ENCODE measurements around the gene PCBP3.

PCBP3 gene

GRCh38 chr21:45898781-45899180, 255.3 kb downstream of the PCBP3 start:
- no peak for DNase-seq

- DNase-seq, result no peak
Observed at GRCh38 chr21:45899317-45900033, 255.9 kb downstream of the PCBP3 start.

- DNase-seq, result no peak
Observed at GRCh38 chr21:45900034-45900868, 256.7 kb downstream of the PCBP3 start.

GRCh38 chr21:45901061-45901690, 257.7 kb downstream of the PCBP3 start:
- DNase-seq, result no peak

- no peak for DNase-seq
Observed at GRCh38 chr21:45902292-45902995, 258.9 kb downstream of the PCBP3 start.

- DNase-seq, result no peak
Observed at GRCh38 chr21:45905196-45905595, 261.7 kb downstream of the PCBP3 start.

GRCh38 chr21:45906196-45906805, 262.8 kb downstream of the PCBP3 start:
- no peak for DNase-seq

- no peak for DNase-seq
Observed at GRCh38 chr21:45906859-45907258, 263.3 kb downstream of the PCBP3 start.

- DNase-seq, result no peak
Observed at GRCh38 chr21:45908536-45909237, 265.2 kb downstream of the PCBP3 start.

GRCh38 chr21:45909238-45909988, 265.9 kb downstream of the PCBP3 start:
- DNase-seq, result no peak

- no peak for DNase-seq
Observed at GRCh38 chr21:45910155-45910547, 266.6 kb downstream of the PCBP3 start.

- DNase-seq, result no peak
Observed at GRCh38 chr21:45910548-45911221, 267.2 kb downstream of the PCBP3 start.

GRCh38 chr21:45911806-45912325, 268.3 kb downstream of the PCBP3 start:
- DNase-seq, result no peak

GRCh38 chr21:45912611-45913417, 269.3 kb downstream of the PCBP3 start:
- DNase-seq, result no peak

- no peak for DNase-seq
Observed at GRCh38 chr21:45913418-45913765, 269.9 kb downstream of the PCBP3 start.

GRCh38 chr21:45913886-45914285, 270.4 kb downstream of the PCBP3 start:
- no peak for DNase-seq

- DNase-seq, result no peak
Observed at GRCh38 chr21:45914321-45914845, 270.9 kb downstream of the PCBP3 start.

GRCh38 chr21:45916011-45916840, 272.7 kb downstream of the PCBP3 start:
- no peak for DNase-seq
